Adrenal gland (tissue), 12 donors: Measurements from ENCODE around the gene PLEKHA5. TPM values are rescaled to one million over a fixed set of nuclear protein-coding genes. Genes with fewer than 3 reads are reported as not detected.

Source experiments
- DNase-seq, 7 donors: peaks; one replicate each; pipeline ENCODE4 v3.0.0-alpha.2; 2019 to 2020
- H3K27ac ChIP-seq, 5 donors: fragments of 200-600 bp; sonication (generic) in 4 of 5; 1 replicate in 3 of 5; 2 replicates in 2 of 5; pipeline versions ENCODE4 v1.5.1 to v1.8.0; 2016 to 2020; ENCODE audit warnings: mild to moderate bottlenecking in 1 of 5
- H3K27me3 ChIP-seq: fragments of 200-600 bp; 2 replicates; pipeline ENCODE4 v1.8.0; 2021
- H3K36me3 ChIP-seq, 2 donors: fragments of 200-600 bp; replicated peaks in 1 of 2; 1 replicate in 1 of 2; 2 replicates in 1 of 2; pipeline versions ENCODE4 v1.5.1 to v1.8.0; 2018 to 2022
- H3K4me1 ChIP-seq, 2 donors: fragments of 200-600 bp; replicated peaks in 1 of 2; 1 replicate in 1 of 2; 2 replicates in 1 of 2; pipeline versions ENCODE4 v1.5.1 to v1.8.0; 2018 to 2021
- H3K4me3 ChIP-seq, 4 donors: fragments of 200-600 bp; sonication (generic) in 3 of 4; one replicate each; pipeline ENCODE4 v1.5.1; 2016 to 2018
- H3K9me3 ChIP-seq, 3 donors: fragments of 200-600 bp; sonication (generic) in 1 of 3; replicated peaks in 1 of 3; 1 replicate in 2 of 3; 2 replicates in 1 of 3; pipeline versions ENCODE4 v1.5.1 to v1.8.0; 2016 to 2021
- CTCF ChIP-seq, 6 experiments: fragments of 450-650 bp in 4 of 6; fragments of 200-600 bp in 2 of 6; sonication (generic) in 1 of 6; IDR thresholded peaks; 1 replicate in 5 of 6; 2 replicates in 1 of 6; pipeline versions ENCODE4 v1.5.1 to v1.8.0; 2016 to 2021; ENCODE audit warnings: antibody characterized with exemption in 6 of 6, mild to moderate bottlenecking in 2 of 6, moderate library complexity in 1 of 6
- POLR2A ChIP-seq, 2 donors: fragments of 450-650 bp; IDR thresholded peaks; one replicate each; pipeline ENCODE4 v1.6.1; 2017; ENCODE audit warnings: antibody characterized with exemption in 2 of 2, mild to moderate bottlenecking in 2 of 2, moderate library complexity in 1 of 2
- WGBS, 4 donors: extraction: QIAGEN DNeasy Blood & Tissue Kit in 2 of 4; methylation state at CpG; one replicate each; pipeline versions ENCODE4 v1.1.5 to v1.1.7; 2013 to 2017; 5-methylcytosine and 5-hydroxymethylcytosine counted together
- intact Hi-C, 2 donors: fragments of 100-400 bp; cut with DNase I; formaldehyde crosslinking; loops; one replicate each; pipeline versions ENCODE4 v1.14.1 to v1.15.0; 2022 to 2023
- polyA plus RNA-seq, 3 donors: library from polyadenylated mRNA; stranded (reverse); fragments of 200-250 nt in 2 of 3; fragments of 350-450 nt in 1 of 3; fragmentation: Illumina TruSeq in 1 of 3; extraction: RNeasy Lipid Tissue Mini Kit (QIAGEN cat#74804) in 1 of 3; gene quantifications; one replicate each; pipeline ENCODE4 v1.2.3, GENCODE V29; 2013 to 2014
- total RNA-seq, 9 donors: library from RNA; depleted of rRNA in 4 of 9; stranded (reverse); fragments of >200 nt in 4 of 9; fragments of 120-200 nt in 1 of 9; fragmentation: NEBNext Ultra II Directional in 1 of 9; extraction: Animal tissue kit (Norgen Biotek cat#: 25700) in 1 of 9; gene quantifications; one replicate each; pipeline versions ENCODE4 v1.1.0 to v1.2.4, GENCODE V29; 2013 to 2023
- donor health status: healthy with polysubstance abuse.
- donor health status: Bipolar disorder and iron deficiency.
- donor health status: DM: yes; HTN: yes; CAD: no.
- donor health status: DM: no; HTN: no; CAD: no.
- donor health status: DM: no; HTN: no; CAD: no.
- donor health status: DM: yes; HTN: yes; CAD: no.

The PLEKHA5 gene
- total and polyA plus RNA-seq, 12 donors: 26.1 to 165 (median 95.7) TPM

DNA sequence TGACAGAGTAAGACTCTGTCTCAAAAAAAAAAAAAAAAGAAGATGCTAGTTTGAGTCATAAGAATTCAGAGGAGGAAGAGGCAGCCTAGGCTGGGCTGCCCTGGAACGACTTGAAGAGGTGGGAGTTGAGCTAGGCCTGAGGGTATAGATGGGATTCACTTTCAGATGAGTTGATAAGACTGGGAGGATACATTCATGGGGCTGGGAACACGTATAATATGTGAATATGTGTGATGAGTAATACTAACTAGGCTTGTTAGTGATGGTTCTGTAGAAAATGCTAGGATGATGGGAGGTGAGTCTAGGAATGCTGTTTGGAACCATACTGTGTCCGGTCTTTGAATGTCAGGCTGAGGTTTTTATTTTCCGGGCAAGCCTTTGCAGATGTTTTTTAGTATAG is 9.0 kb downstream of the PLEKHA5 start:
- no peak for DNase-seq
- Histone ChIP-seq H3K4me1 (peaks cover 16 to 34% of the 10 kb centered on the region in 2 donors), H3K27ac (no peak overlapping the region), H3K9me3 (peaks cover 0 to 9% (median 0%) of the 10 kb centered on the region in 3 donors), H3K27me3 (no peaks in the 10 kb centered on the region), H3K4me3 (no peak overlapping the region), H3K36me3 (no peaks in the 10 kb centered on the region)
- intact Hi-C loops: no loop called here
- WGBS, 4 donors: 87 to 92% (median 91%) methylated on average over 4 of the region's 4 CpGs
- no peak for TF ChIP-seq CTCF (IDR thresholded peaks at IDR 0.05)
- no peak for TF ChIP-seq POLR2A (IDR thresholded peaks at IDR 0.05)

DNA sequence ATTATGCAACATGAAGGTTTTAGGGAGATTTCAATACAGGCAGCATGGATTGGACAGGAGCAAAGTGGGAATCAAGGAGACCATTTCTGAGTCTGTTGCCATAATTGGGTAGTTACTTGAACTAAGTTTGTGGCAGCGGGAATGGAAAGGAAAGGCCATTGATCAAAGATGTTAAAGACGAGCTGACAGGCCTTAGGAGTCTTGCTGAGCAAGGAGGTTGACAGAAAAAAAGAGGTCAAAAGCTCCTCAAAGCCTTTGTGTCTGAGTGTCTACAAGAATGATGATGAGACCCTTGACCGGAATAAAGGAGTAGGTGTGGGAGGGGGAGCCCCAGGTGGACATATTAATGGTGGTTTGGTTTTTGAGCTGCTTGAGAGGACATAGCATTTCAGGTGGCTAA is 9.4 kb downstream of the PLEKHA5 start:
- Histone ChIP-seq H3K4me1 (peaks cover 16 to 34% of the 10 kb centered on the region in 2 donors), H3K9me3 (peaks cover 0 to 7% (median 0%) of the 10 kb centered on the region in 3 donors), H3K27me3 (no peaks in the 10 kb centered on the region), H3K36me3 (no peaks in the 10 kb centered on the region), H3K4me3 (no peak overlapping the region), H3K27ac (no peak overlapping the region)
- intact Hi-C loops: no loop called here
- 85 to 96% (median 93%) methylated on average over 3 of the region's 3 CpGs for WGBS, 4 donors
- DNase-seq: no peak
- no peak for TF ChIP-seq CTCF (IDR thresholded peaks at IDR 0.05)
- no peak for TF ChIP-seq POLR2A (IDR thresholded peaks at IDR 0.05)

- WGBS, 4 donors: 51 to 67% (median 56%) methylated on average over 3 of the region's 3 CpGs
- H3K4me1 ChIP-seq: peaks cover 16 to 30% of the 10 kb centered on the region in 2 donors
- H3K36me3 ChIP-seq: no peaks in the 10 kb centered on the region
- intact Hi-C loops: no loop called here
- no peaks in the 10 kb centered on the region for H3K27me3 ChIP-seq
- no peaks in the 10 kb centered on the region for H3K9me3 ChIP-seq
- DNase-seq: no peak
- H3K4me3 ChIP-seq: no peak overlapping the region
- TF ChIP-seq POLR2A (IDR thresholded peaks at IDR 0.05): no peak
- peak overlapping the region in 3 of 5 donors; percentile 25 to 46 (median 44) for H3K27ac ChIP-seq
Measured at GRCh38 chr12:19139615-19140194, 10.2 kb downstream of the PLEKHA5 start.

DNA sequence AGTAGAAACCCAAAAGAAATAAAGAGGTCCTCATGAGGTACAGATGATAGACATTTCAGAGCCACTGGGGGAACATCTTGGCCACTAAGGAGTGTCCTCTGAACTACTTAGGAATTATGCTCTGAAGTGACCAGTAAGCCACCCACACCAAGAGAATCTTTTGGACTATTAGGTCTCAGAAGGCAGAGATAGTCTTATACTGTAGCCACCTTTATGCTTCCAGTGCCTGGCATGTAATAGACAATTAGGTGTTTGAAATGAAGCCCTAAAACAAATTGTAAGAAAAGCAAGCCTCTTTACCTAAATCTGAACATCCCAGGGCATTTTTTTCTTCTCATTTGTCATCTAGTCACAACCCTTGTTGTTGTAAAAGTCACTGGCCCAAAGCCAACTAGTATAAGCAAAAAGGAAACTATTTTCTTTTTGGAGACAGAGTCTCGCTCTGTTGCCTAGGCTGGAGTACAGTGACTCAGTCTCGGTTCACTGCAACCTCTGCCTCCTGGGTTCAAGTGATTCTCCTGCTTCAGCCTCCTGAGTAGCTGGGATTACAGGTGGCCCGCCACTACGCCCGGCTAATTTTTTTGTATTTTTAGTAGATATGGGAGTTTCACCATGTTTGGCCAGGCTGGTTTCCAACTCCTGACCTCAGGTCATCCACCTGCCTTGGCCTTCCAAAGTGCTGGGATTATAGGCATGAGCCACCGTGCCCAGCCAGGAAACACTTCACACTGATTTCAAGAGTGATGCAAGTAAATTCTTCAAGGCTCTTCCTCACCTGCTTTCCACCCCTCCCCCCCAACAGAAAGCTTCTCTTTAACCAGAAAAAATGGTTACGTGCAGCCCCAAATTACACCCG is 11.1 kb downstream of the PLEKHA5 start:
- H3K4me3 ChIP-seq: peak overlapping the region in 1 of 4 donors; percentile 1
- no peak for TF ChIP-seq POLR2A (IDR thresholded peaks at IDR 0.05)
- TF ChIP-seq CTCF (IDR thresholded peaks at IDR 0.05): no peak
- H3K36me3 ChIP-seq: no peaks in the 10 kb centered on the region
- WGBS, 4 donors: 63 to 78% (median 65%) methylated on average over 8 of the region's 8 CpGs
- peak in 5 of 7 donors; percentile 18 to 30 (median 23) for DNase-seq
- no peaks in the 10 kb centered on the region for H3K27me3 ChIP-seq
- H3K27ac ChIP-seq: peak overlapping the region in 4 of 5 donors; percentile 7 to 46 (median 34)
- intact Hi-C loops: no loop called here
- H3K4me1 ChIP-seq: peaks cover 16 to 21% of the 10 kb centered on the region in 2 donors
- H3K9me3 ChIP-seq: no peaks in the 10 kb centered on the region
